ENCODE results near the gene ANO10. TPM values are rescaled to one million over a fixed set of nuclear protein-coding genes. Genes with fewer than 3 reads are reported as not detected.

Gene ANO10
- total and polyA plus RNA-seq, 2 donors (not counting 1 experiment from before 2014, with no cell fraction given) = 1.9 to 10.6 TPM

DNA sequence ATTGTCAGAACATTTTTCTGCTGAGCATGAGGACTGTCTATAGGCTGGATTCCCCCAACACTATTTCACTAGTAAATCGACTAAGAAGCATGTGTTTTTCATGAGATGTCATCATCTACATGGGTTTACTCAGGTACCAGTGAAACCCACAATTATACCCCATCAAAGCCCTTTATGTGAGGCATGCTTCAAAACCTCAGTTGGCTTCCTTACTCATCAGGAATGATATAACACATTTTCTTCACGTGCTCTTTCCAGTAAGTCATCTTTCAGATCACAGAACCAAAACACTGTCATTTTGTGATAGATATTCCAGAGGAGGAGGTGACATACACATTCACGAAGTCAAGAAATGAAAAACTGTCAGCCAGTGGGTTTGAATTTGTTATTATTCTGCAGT lies 116.5 kb downstream of the ANO10 start:
- Histone ChIP-seq H3K79me2 (ENCODE audit: control insufficient read depth, insufficient read depth, low read length) (no peaks in the 10 kb centered on the region), H3K27me3 (replicated peaks in 1 of 4; ENCODE audit: control extremely low read depth in 1 of 4, control insufficient read depth in 3 of 4, insufficient read depth in 4 of 4, low read length in 3 of 4) (no peaks in the 10 kb centered on the region), H3K4me2 (replicated peaks; ENCODE audit: low read depth, low read length, poor library complexity, severe bottlenecking) (no peak overlapping the region), H2AFZ (ENCODE audit: insufficient read depth, low read depth, low read length, poor library complexity, severe bottlenecking) (no peak overlapping the region), H3K4me3 (ENCODE audit: control extremely low read depth in 1 of 5, extremely low read depth in 1 of 5, insufficient read depth in 1 of 5, low read depth in 2 of 5, low read length in 4 of 5) (no peak overlapping the region), H4K20me1 (ENCODE audit: control insufficient read depth, insufficient read depth, low read length, poor library complexity, severe bottlenecking) (no peaks in the 10 kb centered on the region), H3K27ac (ENCODE audit: low read length in 2 of 2) (no peak overlapping the region), H3K9me3 (ENCODE audit: control extremely low read depth in 1 of 3, control insufficient read depth in 2 of 3, insufficient read depth in 1 of 3, low read length in 2 of 3) (peaks cover 0 to 1% (median 0%) of the 10 kb centered on the region in 3 donors), H3K4me1 (ENCODE audit: control insufficient read depth in 2 of 2, insufficient read depth in 2 of 2, low read length in 2 of 2) (no peaks in the 10 kb centered on the region), H3K36me3 (replicated peaks in 1 of 2; ENCODE audit: control extremely low read depth in 1 of 2, control insufficient read depth in 1 of 2, extremely low read depth in 1 of 2, insufficient read depth in 2 of 2, low read length in 1 of 2) (no peaks in the 10 kb centered on the region), H3K9ac (ENCODE audit: low read length) (no peak overlapping the region)
- no peaks in the 10 kb centered on the region for H3K27me3 Mint-ChIP-seq
- H3K27ac Mint-ChIP-seq = no peak overlapping the region
- intact Hi-C loops (cut with micrococcal nuclease) = no loop called here
- ATAC-seq (ENCODE audit: low read depth) (no peak), DNase-seq (no peak)
- H3K9me3 Mint-ChIP-seq (ENCODE audit: insufficient read depth) = no peaks in the 10 kb centered on the region
- CTCF ChIA-PET = interaction anchor here (1.7 kb wide), 2 partner anchors 9 to 12 kb away, joined by 4 read pairs; no protein-coding TSS in a partner anchor
- WGBS (ENCODE audit: insufficient coverage) = no CpG with 5 or more reads among the region's 3 CpGs
- TF ChIP-seq EZH2 (IDR thresholded peaks at IDR 0.05; ENCODE audit: borderline replicate concordance, insufficient read depth, low read depth, low read length, poor library complexity, severe bottlenecking) = no peak
- TF ChIP-seq CTCF (IDR thresholded peaks at IDR 0.05) = no peak
- POLR2A ChIA-PET = no interaction called here
- H3K4me1 Mint-ChIP-seq = no peaks in the 10 kb centered on the region
- H3K4me3 Mint-ChIP-seq = no peak overlapping the region

DNA sequence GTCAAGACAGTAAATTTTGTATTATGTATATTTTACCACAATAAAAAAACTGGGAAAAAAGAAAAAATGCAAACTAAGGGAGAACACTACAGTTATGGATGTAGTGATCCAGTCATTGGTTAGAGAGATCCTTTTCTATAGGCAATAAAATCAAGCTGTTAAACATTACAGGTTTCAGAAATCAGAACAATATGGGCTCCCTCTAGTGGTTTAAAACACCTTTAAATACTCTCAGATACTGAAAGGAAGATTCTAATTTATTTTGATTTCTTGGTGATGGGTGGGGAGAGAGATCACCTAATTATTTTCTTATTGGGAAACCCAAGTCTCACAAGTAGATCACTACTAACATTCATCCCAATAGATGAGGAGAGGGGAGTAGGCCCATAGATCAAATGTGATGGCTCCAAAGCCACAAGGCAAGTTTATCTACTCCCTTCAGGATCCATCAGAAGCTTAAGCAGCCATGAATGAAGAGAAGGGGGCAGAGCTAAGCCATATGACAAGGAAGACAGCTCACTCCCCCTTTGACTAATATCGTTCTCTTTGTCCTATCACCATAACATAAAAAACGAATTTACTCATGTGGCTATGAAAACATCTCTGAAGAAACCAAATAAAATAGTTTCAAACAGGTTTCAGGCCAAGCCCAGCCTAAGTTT lies 118.6 kb downstream of the ANO10 start:
- Histone ChIP-seq H3K27ac (ENCODE audit: low read length in 2 of 2) (no peak overlapping the region), H3K4me1 (ENCODE audit: control insufficient read depth in 2 of 2, insufficient read depth in 2 of 2, low read length in 2 of 2) (no peaks in the 10 kb centered on the region), H3K36me3 (replicated peaks in 1 of 2; ENCODE audit: control extremely low read depth in 1 of 2, control insufficient read depth in 1 of 2, extremely low read depth in 1 of 2, insufficient read depth in 2 of 2, low read length in 1 of 2) (no peaks in the 10 kb centered on the region), H4K20me1 (ENCODE audit: control insufficient read depth, insufficient read depth, low read length, poor library complexity, severe bottlenecking) (no peaks in the 10 kb centered on the region), H3K9ac (ENCODE audit: low read length) (no peak overlapping the region), H3K9me3 (ENCODE audit: control extremely low read depth in 1 of 3, control insufficient read depth in 2 of 3, insufficient read depth in 1 of 3, low read length in 2 of 3) (peaks cover 0 to 1% (median 0%) of the 10 kb centered on the region in 3 donors), H3K4me3 (ENCODE audit: control extremely low read depth in 1 of 5, extremely low read depth in 1 of 5, insufficient read depth in 1 of 5, low read depth in 2 of 5, low read length in 4 of 5) (no peak overlapping the region), H3K27me3 (replicated peaks in 1 of 4; ENCODE audit: control extremely low read depth in 1 of 4, control insufficient read depth in 3 of 4, insufficient read depth in 4 of 4, low read length in 3 of 4) (no peaks in the 10 kb centered on the region), H3K79me2 (ENCODE audit: control insufficient read depth, insufficient read depth, low read length) (no peaks in the 10 kb centered on the region), H2AFZ (ENCODE audit: insufficient read depth, low read depth, low read length, poor library complexity, severe bottlenecking) (no peak overlapping the region), H3K4me2 (replicated peaks; ENCODE audit: low read depth, low read length, poor library complexity, severe bottlenecking) (no peak overlapping the region)
- Mint-ChIP-seq H3K9me3 (ENCODE audit: insufficient read depth) (no peaks in the 10 kb centered on the region), H3K27ac (no peak overlapping the region), H3K4me3 (no peak overlapping the region), H3K4me1 (no peaks in the 10 kb centered on the region), H3K27me3 (no peaks in the 10 kb centered on the region)
- intact Hi-C loops (cut with micrococcal nuclease) = no loop called here
- ChIA-PET CTCF (interaction anchor here (0.6 to 4.8 kb wide), 12 partner anchors 9 to 671 kb away, joined by 3 to 36 read pairs (median 4); no protein-coding TSS in a partner anchor), POLR2A (no interaction called here)
- WGBS (ENCODE audit: insufficient coverage) = no CpG with 5 or more reads among the region's 2 CpGs
- TF ChIP-seq CTCF (IDR thresholded peaks at IDR 0.05) (peak; percentile 62), EZH2 (IDR thresholded peaks at IDR 0.05; ENCODE audit: borderline replicate concordance, insufficient read depth, low read depth, low read length, poor library complexity, severe bottlenecking) (no peak)
- DNase-seq (peak; percentile 27), ATAC-seq (ENCODE audit: low read depth) (no peak)

Data from B cell (primary cell).